NCI-H2171 (cell line): ENCODE measurements around the gene METAP1.
"Not testable (repeated sequence)": the region's sequence is repeated elsewhere in the genome, so short reads cannot be mapped to it uniquely, and the experiment has no call there.

Experiments
- DNase-seq: peaks from one replicate; lab custom pipeline; 2025; lab: John Stamatoyannopoulos, UW

The METAP1 gene

DNA sequence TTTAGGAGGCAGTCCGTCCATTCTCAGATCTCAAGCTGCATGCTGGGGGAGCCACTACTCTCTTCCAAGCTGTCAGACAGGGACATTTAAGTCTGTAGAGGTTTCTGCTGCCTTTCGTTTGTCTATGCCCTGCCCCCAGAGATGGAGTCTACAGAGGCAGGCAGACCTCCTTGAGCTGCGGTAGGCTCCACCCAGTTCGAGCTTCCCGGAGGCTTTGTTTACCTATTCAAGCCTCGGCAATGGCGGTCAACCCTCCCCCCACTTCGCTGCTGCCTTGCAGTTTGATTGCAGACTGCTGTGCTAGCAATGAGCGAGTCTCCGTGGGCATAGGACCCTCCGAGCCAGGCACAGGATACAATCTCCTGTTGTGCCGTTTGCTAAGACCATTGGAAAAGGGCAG lies 103.8 kb downstream of the METAP1 start:
- DNase-seq: no peak

DNA sequence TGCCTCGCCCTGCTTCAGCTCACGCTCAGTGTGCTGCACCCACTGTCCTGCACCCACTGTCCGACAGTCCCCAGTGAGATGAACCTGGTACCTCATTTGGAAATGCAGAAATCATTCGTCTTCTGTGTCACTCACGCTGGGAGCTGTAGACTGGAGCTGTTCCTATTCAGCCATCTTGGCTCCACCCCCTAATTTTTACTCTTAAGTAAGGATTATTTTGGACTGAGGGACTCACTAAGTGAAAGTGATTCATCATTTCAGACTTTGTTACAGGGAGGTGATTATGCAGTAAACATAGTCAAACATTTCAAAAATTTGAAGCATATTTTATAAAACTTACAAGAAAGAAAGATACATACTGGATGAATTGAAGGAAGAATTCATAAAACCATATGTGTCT lies 104.3 kb downstream of the METAP1 start:
- DNase-seq: not testable (repeated sequence)

DNA sequence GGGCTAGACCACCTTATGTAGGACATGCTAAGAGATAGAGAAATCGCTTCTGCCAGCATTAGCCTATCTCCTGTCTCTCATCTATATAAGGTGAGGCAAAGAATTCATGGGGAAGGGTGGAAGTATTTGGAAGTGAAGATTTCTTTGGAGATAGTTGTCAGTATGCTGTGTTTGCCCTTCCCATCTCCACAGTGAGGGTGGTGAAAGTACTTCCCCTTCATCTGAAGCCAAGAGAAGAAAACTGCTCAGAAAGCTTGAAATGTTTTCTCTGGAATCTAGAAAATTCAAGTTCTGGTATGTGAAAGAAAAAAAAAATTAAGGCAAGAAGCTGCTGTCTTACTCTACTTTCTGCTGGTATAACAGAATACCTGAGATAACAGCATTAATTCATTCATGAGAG lies 105.4 kb downstream of the METAP1 start:
- DNase-seq: no peak

GRCh38 chr4:99102634-99103033 lies 107.1 kb downstream of the METAP1 start:
- no peak for DNase-seq

- DNase-seq: no peak
Measured at GRCh38 chr4:99103166-99103565, 107.6 kb downstream of the METAP1 start.

- DNase-seq: no peak
Measured at GRCh38 chr4:99104153-99104552, 108.6 kb downstream of the METAP1 start.

- DNase-seq: not testable (repeated sequence)
Measured at GRCh38 chr4:99109286-99109685, 113.8 kb downstream of the METAP1 start.
